ENCODE results near the gene ELF1.

ELF1 gene

DNA sequence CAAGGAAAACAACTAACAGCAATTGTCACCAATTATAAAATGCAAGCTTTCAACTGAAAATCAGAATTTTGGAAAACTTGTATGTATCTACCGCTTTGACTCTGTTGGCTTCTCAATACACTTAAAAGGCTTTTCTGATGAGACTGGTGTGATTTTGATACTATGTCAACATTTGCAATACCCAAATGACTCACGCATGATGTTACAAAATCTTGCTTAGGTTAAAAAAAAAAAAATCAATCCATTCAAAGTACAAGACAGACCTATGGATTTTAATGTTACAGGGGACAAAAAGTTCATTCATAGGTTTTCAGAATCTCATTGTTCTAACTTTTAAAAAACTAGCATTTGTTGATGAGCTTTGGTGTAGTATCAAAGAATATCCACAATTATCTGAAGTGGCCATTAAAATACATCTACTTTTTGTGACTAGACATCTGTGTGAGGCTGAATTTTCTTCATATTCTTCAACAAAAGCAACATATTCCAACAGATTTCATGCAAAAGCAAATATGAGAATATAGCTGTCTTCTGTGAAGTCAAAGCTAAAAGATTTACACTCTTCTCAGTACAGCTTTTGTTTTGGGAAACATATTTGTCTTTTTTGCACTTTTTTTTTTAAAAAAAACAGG lies 10.7 kb downstream of the ELF1 start:
- FAIRE-seq (peak; percentile 89), DNase-seq (ENCODE audit: insufficient read length, low spot score) (no peak)

DNA sequence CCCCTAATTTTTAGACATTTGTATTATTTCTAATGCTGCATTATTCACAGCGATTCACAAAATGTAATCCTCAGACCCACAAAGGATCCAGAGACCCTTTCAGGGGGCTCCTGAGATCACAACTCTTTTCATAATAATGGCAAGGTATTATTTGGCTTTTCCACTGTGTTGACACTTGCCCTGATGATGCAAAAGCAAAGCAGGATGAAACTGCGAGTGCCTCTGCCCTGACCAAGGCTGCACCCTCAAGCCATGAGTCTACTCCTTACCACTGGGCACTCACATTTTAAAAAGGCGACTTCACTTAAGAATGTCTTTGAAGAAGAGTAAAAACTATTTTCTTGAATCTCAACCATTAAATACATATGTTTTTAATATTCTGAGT lies 11.4 kb downstream of the ELF1 start:
- no peak for DNase-seq (ENCODE audit: insufficient read length, low spot score)
- no peak for FAIRE-seq

DNA sequence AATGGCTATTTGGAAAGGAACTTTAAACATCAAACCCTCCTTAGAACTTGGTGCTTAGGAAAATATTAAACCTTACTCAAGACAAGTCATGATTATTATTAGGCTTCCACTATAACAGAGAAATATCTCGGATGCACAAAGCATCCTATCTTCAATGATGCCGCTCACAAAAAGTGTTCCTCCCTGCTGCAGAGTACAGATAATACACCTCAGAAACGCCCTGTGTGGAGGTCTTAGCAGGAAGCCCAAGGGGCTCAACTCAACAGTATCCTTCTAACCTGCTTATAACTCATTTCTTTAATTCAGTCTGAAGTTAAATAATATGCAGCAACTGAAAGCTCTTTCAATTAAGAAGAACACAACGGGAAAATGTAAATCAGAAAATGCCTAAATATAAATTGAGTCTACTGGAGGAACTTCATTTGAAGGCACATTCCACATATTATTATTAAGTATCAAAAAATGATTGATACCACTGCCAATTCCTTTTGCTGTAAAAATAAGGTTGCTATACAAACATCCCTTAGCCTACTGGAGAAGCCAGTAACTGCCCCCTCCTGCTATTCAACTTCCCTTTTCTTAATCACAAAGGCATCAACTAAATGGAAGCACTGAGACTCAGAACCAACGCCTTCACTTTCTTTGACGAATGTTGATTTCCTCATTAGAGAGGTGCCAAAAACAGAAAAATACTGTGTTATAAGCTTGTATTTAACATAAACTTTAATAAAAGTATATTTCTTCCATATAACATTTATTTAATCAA lies 12.0 kb downstream of the ELF1 start:
- no peak for DNase-seq (ENCODE audit: insufficient read length, low spot score)
- FAIRE-seq = peak; percentile 94

DNA sequence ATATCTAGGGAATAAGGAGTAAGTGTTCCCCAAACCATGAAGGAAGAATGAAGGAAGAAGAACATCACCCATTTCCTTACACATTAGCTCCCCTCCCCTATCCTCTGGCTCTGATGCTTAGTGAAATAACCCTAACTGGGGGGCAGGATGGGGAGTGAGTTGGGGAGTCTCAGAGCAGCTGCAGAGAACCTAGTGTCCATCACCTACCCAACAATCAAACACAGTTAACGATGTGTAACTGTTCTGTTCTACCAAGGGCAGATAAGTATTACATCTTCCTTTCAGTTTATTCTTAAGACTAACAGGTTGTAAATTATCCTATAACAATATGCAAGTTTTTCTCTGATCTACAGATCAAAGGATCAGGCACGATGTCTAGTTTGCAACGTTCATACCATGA lies 12.8 kb downstream of the ELF1 start:
- FAIRE-seq = peak; percentile 55
- DNase-seq (ENCODE audit: insufficient read length, low spot score) = no peak

DNA sequence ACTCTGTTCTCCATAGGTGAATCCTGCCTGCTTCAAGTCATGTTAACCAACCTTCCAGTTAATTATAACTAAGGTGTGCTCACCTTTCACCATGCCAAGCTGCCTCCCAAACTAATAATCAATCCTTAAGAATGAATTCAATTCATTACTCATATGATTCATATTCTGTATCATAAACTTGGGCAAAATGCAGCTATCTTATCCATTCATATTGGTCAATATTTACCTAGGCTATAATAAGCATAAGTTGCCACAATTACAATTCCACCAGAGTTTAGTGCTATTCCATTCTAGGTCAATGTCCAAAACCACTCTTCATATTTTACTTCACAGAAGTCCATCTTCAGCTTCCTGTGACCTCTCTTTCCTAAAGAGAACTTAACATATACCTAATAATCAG lies 13.4 kb downstream of the ELF1 start:
- no peak for FAIRE-seq

DNA sequence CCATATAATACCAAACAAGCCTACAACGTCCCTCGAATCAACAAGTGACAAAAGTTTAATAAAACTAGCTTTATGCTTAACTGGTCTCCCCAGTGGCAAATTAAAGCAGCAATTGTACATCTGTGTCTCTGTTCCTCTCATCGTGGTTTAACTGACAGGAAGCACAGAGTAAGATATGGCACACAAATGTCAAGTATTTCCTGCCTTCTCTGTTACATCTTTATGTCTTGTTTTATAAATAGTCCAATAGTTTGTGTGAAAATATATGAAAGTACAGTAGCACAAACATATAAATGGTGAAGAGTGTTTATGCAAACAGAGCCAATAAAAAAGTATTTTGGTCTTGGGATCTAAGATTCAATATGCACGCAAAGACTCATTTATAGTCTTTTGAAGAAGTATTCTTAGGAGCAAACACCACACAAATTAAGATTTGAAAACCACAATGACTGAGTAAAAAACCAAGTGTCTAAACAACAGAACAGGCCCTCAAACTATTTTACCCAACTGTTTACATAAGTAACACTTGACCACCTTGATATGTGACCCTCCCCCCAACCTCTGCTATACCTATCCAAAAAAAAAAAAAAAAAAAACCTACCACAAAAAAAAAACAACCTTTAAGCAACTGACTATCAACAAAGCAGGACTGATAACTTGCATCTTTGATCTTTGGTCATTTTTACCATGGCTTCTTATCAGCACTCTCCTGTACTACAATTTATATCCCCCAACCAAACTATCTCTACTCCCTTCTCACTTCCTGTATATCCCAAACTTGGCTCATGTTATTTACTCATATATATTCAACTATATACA lies 14.0 kb downstream of the ELF1 start:
- DNase-seq (ENCODE audit: insufficient read length, low spot score) (no peak), FAIRE-seq (peak; percentile 99)

More for the DNA sequence above, 13.4 kb downstream of the ELF1 start:
- no peak for DNase-seq (ENCODE audit: insufficient read length, low spot score)

DNA sequence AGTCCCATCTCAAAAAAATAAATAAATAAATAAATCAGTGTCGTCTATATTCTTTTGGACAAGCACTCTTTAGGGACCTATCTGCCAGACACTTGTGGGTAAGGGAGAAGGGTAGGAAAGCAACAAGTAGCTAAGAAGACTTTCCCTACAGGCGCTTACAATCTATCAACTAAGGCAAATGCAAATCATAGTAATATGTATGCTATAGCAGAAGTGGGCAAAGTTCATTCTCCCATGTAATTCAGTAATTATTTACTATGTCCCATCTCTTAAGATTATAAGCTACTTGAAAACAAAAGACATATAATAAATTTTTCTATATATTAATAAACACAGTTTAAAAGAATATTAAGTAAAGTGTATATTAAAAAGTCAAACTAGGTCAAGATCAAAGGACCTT lies 16.5 kb downstream of the ELF1 start:
- DNase-seq (ENCODE audit: insufficient read length, low spot score) (no peak), FAIRE-seq (no peak)

DNA sequence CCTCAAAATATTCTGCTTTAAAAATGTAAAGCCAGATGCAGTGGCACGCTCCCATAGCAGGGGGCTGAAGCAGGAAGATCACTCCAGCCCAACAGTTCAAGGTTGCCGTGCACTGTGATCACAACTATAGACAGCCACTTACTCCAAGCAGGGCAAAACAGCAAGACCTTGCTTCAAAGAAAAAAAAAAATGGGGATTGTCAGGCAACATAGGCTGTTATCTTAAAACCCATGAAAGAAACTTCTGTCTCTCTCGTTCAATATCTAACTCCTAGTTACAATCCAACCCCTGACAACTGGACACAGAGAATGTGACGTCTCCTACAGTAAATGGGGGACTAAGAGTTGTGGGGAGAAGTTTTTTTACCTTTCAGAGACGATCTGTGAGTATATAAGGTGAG lies 17.4 kb downstream of the ELF1 start:
- FAIRE-seq (peak; percentile 89), DNase-seq (ENCODE audit: insufficient read length, low spot score) (no peak)

DNA sequence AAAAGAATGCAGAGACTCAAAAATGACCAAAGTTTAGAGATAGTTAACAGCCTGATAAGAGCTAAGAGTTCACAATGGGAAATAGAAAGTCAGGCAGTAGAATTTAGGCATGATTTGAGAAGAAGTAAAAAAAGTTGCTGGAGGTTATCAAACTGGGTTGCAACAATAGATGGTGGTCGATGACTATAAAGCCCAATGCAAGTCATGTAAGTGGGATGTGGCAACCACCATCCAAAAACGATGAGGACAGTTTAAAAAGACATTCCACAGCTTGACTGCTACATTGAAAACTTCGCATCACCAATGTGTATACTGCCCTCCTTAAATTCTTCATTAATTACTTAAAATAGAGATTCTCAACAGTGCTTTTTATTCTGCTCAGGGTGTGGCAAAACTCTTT lies 19.7 kb downstream of the ELF1 start:
- no peak for FAIRE-seq

DNA sequence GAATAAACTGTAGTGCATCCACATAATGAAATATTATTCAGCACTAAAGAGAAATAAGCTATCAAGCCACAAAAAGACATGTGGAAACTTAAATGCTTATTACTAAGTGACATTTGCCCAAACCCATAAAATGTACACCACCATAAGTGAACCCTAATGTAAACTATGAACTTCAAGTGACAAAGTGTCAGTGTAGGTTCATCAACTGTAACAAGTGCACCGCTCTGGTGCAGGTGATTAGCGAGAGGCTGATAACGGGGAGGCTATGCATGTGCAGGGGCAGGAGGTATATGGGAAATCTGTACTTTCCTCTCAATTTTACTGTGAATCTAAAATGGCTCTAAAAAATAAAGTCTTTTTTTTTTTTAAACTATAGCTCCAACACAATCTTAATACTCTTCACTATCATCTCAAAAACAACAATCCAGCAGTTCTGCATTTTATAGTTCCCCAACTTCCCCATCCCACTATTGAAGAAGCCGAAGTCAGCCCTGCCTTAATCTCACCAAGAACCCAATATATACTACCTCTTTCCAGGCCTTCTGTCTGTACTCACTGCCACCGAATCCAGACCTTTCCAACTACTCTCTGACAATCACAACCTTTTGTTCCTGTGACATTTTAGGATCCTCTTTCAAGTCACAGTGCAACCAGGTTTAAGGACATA lies 22.6 kb downstream of the ELF1 start:
- FAIRE-seq = peak; percentile 74
- no peak for DNase-seq (ENCODE audit: insufficient read length, low spot score)

More for the DNA sequence above, 19.7 kb downstream of the ELF1 start:
- DNase-seq (ENCODE audit: insufficient read length, low spot score) = no peak

DNA sequence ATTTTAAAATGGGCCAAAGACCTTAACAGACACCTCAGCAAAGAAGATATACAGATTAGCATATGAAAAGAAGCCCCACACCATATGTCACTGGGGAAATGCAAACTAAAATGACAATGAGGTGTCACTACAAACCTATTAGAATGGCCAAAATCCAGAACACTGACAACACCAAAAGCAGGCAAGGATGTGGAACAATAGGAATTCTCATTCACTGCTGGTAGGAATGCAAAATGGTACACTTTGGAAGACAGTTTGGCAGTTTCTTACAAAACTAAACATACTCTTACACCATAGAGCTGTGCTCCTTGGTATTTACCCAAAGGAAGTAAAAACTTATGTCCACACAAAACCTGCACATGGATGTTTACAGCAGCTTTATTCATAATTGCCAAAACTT lies 23.1 kb downstream of the ELF1 start:
- FAIRE-seq (no peak), DNase-seq (ENCODE audit: insufficient read length, low spot score) (no peak)

DNA sequence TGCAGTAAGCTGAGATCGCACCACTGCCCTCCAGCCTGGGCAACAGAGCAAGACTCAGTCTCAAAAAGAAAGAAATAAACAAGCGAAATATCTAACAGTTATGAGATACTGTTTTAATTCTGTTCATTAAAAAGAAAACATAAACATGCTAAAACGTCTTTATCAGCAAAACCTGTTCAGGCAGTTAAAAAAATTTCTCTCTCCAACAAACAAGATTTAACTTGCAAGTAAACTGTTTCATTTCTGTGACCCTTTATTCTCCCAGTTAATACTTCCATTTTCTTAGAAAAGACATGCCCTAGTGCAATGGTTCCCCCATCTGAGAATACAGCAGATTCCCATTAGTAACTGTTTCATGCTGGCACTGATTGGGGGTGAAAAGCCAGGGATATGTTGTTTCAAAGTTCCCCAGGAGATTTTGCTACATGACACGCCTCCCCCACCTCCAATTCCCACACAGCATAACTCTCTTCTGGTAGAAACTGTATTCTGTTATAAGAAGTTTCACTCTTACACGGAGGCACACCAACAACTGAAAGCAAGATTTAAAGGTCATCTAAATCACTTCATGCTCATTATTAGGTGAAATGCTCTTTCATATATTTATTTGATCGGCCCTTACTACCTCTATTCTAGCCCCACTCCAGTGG lies 24.4 kb downstream of the ELF1 start:
- DNase-seq (ENCODE audit: insufficient read length, low spot score) (no peak), FAIRE-seq (peak; percentile 98)

DNA sequence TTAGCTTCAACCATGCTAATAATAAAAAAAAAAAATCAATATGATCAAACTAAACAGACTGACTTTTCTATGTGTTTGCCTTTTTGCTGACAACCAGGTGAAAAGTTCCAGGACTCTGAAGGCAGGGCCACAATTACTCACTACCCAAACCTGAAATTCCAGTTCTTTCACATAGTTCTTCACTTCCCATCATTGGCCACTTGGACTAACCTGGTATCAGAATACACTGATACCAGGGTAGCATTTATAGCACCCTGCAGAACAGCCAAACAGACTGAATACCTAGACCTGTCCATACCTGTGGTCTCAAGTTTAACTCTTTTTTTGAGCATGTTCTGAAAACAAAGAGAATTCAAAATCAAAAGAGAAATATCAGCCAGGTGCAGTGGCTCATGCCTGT lies 25.1 kb downstream of the ELF1 start:
- DNase-seq (ENCODE audit: insufficient read length, low spot score) = no peak
- FAIRE-seq = peak; percentile 61

DNA sequence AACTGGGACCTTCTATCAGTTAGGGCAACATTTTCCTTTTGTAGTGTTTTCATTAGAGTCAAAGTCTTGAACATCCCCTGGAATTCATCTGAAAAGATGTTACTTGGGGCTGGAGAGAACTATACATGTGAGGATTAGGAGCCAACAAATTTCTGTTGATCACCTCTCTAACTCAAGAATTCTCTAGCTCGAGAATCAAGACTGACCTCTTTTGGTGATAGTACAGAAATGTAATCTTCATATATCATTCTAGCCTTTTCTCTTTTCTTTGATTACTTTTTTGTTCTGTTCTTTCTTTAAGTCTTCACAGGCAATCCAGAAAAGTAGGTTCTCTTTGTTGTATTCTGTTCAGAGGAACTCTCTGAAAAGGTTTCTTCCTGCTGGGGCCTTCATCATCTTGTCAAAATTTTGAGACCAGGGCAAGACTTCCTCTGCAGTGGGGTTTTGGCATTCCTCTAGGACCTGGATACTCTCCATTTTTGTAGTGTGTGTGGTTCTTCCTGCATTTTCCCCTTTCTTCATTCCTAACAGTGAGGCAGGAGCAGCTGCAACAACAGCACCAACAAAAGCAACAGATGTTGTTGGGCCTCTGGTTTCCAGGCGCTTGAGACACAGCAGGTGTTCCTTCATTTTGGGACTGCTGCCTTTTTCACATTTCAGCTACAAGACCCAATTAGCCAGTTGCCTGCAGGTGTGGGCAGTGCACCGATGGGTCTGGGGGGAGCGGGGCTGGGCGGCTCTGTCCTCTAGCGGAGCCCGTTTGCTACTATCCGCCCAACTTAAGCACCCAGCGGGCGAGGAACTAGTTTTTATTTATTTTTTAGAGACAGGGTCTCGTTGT lies 26.2 kb downstream of the ELF1 start:
- FAIRE-seq (peak; percentile 94), DNase-seq (ENCODE audit: insufficient read length, low spot score) (no peak)

DNA sequence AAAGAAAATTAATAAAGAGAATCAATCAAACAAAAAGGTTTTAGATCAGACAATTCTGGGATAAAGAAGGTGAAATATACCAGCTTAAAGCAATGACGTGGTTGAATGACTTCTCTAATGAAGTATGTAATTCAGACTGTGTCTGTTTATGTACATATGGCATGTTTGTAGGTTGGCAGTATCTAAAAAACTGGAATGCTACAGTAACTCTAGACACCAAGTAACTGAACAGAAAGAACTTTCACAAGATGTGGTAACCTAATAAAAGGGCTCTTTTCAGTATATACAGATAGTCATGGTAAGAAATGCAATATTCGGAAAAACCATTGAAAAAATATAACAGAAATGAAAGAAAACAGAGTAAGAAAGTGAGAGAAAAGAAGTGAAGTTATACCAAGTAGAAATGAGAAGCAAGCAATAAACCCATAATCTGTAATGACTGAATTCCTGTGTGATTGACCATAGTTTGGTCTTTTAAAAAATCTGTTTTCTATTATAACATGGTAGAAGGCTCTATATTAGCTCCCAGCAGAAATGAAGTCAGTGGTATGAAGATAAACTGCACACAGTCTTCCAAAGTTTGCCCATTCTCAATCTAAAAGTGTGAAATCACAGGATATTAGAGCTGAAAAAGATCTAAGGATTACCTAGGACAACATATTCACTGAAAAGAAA lies 31.4 kb downstream of the ELF1 start:
- FAIRE-seq (peak; percentile 75), DNase-seq (ENCODE audit: insufficient read length, low spot score) (no peak)

DNA sequence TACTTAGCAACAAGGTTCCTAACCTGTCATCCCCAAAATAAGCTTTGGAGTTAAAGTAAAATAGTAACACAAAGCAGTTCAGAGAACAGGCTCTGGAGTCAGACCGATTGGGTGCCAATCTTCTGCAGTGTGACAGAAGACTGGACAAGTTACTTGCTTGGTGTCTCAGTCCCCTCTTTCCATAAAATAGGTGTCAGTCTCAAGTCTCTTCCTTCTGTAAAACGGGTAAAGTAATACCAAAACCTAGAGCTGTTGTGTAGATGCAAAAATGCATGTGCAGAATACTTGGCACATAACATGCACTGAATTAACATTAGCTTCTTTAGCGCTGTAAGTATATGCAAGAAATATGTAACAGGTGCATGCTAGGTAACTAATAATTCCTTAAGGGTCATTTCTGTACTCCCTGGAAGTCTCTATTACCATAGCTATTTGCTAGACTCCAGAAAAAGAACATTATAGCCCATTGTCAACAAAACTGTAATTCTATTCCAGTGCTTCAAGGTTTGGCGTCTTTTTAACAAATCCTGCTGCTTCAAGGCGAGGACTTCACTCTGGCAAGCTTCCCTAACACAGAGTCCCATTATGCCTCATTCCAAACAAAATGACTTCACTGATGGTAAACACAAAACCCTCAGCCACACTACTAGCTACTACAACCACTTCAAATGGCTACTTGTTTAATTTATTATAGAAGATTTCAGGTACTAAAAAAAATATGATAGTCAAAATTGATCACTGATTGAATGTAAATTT lies 32.8 kb downstream of the ELF1 start:
- no peak for FAIRE-seq

DNA sequence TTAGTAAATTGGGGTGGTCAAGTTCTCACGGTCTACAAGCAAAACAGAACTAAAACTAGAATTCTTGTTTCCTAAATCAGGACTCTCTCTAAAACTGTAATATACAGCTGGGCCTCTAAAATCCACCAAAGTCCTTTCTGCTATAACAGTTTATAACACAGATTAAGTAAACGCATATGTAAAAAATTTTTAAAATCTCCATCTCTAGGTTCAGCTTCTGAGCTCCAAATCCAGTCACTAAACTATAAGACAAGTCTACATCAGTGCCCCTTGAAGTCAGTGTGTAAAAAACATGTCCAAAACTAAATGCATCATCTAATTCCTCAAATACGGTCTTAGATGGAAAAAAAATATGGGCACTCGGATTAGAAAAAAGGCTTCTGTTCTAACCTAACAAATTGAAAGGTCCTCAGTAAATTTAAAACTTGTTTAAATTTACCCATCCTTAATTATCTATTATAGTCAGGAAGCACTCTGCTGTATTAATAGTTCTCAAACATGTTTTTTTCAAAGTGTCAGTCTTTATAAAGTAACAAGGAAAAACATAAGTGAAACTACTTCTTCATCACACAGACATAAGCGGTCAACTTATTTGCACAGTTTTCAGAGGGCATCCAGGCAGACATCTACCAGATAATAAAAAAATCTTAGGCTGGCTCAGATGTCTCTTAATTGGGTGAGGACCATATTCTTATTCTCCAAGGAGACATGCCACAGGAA lies 33.6 kb downstream of the ELF1 start:
- no peak for DNase-seq (ENCODE audit: insufficient read length, low spot score)
- FAIRE-seq = peak; percentile 96

More for the DNA sequence above, 32.8 kb downstream of the ELF1 start:
- no peak for DNase-seq (ENCODE audit: insufficient read length, low spot score)

Data from GM19239 (cell line).